Measurements from ENCODE around the gene SDCBP2.

The SDCBP2 gene

DNA sequence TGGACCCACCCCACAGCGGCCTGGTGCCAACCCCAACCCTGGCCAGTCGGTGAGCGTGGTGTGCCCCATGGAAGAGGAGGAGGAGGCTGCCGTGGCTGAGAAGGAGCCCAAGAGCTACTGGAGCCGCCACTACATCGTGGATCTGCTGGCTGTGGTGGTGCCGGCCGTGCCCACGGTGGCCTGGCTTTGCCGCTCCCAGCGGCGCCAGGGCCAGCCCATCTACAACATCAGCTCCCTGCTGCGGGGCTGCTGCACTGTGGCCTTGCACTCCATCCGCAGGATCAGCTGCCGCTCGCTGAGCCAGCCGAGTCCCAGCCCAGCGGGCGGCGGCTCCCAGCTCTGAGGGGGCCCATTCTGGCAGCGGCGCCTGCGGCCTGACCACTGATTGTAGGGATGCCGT, 23.2 kb downstream of the SDCBP2 start:
- no peak for TF ChIP-seq SIN3A (IDR thresholded peaks at IDR 0.05; ENCODE audit: borderline replicate concordance, insufficient read depth, low read length)
- TF ChIP-seq POLR2AphosphoS5 (IDR thresholded peaks at IDR 0.05; ENCODE audit: low read depth, low read length), result no peak
- TF ChIP-seq, protein P1, sequence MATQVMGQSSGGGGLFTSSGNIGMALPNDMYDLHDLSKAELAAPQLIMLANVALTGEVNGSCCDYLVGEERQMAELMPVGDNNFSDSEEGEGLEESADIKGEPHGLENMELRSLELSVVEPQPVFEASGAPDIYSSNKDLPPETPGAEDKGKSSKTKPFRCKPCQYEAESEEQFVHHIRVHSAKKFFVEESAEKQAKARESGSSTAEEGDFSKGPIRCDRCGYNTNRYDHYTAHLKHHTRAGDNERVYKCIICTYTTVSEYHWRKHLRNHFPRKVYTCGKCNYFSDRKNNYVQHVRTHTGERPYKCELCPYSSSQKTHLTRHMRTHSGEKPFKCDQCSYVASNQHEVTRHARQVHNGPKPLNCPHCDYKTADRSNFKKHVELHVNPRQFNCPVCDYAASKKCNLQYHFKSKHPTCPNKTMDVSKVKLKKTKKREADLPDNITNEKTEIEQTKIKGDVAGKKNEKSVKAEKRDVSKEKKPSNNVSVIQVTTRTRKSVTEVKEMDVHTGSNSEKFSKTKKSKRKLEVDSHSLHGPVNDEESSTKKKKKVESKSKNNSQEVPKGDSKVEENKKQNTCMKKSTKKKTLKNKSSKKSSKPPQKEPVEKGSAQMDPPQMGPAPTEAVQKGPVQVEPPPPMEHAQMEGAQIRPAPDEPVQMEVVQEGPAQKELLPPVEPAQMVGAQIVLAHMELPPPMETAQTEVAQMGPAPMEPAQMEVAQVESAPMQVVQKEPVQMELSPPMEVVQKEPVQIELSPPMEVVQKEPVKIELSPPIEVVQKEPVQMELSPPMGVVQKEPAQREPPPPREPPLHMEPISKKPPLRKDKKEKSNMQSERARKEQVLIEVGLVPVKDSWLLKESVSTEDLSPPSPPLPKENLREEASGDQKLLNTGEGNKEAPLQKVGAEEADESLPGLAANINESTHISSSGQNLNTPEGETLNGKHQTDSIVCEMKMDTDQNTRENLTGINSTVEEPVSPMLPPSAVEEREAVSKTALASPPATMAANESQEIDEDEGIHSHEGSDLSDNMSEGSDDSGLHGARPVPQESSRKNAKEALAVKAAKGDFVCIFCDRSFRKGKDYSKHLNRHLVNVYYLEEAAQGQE (IDR thresholded peaks at IDR 0.05; ENCODE audit: insufficient read depth in 1 of 2, low read depth in 2 of 2, low read length in 2 of 2), result no peak
- TF ChIP-seq FOXP2 (optimal IDR thresholded peaks at IDR 0.05; ENCODE audit: borderline replicate concordance, extremely low read depth, extremely low read length, insufficient read depth), result no peak
- TF ChIP-seq TAF1 (IDR thresholded peaks at IDR 0.05; ENCODE audit: borderline replicate concordance, insufficient read depth, low read length), result no peak

DNA sequence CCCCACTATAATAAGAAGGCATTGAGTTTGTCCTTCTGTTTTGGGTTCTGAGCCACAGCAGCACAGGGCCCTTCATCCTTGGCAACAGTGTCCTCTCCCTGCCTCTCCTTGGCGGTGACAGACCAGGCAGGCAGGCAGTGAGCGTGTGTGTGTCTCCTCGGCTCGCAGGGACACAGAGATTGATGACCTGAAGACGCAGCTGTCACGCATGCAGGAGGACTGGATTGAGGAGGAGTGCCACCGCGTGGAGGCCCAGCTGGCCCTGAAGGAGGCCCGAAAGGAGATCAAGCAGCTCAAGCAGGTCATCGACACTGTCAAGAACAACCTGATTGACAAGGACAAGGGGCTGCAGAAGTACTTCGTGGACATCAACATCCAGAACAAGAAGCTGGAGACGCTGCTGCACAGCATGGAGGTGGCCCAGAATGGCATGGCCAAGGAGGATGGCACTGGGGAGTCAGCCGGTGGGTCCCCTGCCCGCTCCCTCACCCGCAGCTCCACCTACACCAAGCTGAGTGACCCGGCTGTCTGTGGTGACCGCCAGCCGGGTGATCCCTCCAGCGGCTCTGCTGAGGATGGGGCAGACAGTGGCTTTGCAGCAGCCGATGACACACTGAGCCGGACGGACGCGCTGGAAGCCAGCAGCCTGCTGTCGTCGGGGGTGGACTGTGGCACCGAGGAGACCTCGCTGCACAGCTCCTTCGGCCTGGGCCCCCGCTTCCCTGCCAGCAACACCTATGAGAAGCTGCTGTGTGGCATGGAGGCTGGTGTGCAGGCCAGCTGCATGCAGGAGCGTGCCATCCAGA, 24.0 kb downstream of the SDCBP2 start:
- TF ChIP-seq, protein P1 (IDR thresholded peaks at IDR 0.05; ENCODE audit: insufficient read depth in 1 of 2, low read depth in 2 of 2, low read length in 2 of 2), result no peak
- TF ChIP-seq SIN3A (IDR thresholded peaks at IDR 0.05; ENCODE audit: borderline replicate concordance, insufficient read depth, low read length), result no peak
- TF ChIP-seq FOXP2 (optimal IDR thresholded peaks at IDR 0.05; ENCODE audit: borderline replicate concordance, extremely low read depth, extremely low read length, insufficient read depth), result no peak
- TF ChIP-seq POLR2AphosphoS5 (IDR thresholded peaks at IDR 0.05; ENCODE audit: low read depth, low read length), result no peak
- TF ChIP-seq TAF1 (IDR thresholded peaks at IDR 0.05; ENCODE audit: borderline replicate concordance, insufficient read depth, low read length), result no peak

GRCh38 chr20:1302685-1303541, 26.0 kb downstream of the SDCBP2 start:
- TF ChIP-seq, protein P1 (IDR thresholded peaks at IDR 0.05; ENCODE audit: insufficient read depth in 1 of 2, low read depth in 2 of 2, low read length in 2 of 2), result no peak
- TF ChIP-seq TAF1 (IDR thresholded peaks at IDR 0.05; ENCODE audit: borderline replicate concordance, insufficient read depth, low read length) (no peak), POLR2AphosphoS5 (IDR thresholded peaks at IDR 0.05; ENCODE audit: low read depth, low read length) (no peak), SIN3A (IDR thresholded peaks at IDR 0.05; ENCODE audit: borderline replicate concordance, insufficient read depth, low read length) (no peak), FOXP2 (optimal IDR thresholded peaks at IDR 0.05; ENCODE audit: borderline replicate concordance, extremely low read depth, extremely low read length, insufficient read depth) (no peak)

DNA sequence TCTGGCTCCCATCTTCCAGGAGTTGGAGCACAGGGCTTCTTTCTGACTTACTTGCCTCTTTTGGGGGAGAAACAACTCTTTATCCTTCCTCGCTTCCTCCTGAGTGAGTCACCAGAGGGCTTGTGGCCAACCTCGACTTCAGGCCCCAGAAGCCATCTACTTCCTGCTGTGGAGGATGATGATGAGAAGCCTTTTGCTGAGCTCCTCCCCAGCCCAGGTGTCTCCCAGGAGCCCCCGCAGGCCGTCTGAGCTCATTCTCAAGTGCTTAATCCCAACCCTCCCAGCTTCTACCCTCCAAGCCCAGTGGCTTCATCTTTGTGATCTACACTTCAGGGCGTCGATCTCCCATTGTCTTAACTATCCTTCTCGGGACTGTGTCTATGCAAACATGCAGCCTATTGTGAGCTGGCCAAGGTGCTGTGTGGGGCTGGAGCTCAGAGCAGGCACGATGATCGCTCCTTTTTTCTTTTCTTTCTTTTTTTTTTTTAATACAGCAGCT, 27.9 kb downstream of the SDCBP2 start:
- TF ChIP-seq, protein P1 (IDR thresholded peaks at IDR 0.05; ENCODE audit: insufficient read depth in 1 of 2, low read depth in 2 of 2, low read length in 2 of 2), result peak in 1 of 2 experiments; percentile 78; a peak in 2 of 4 replicates
- TF ChIP-seq SIN3A (IDR thresholded peaks at IDR 0.05; ENCODE audit: borderline replicate concordance, insufficient read depth, low read length), result no peak
